GM18858 (cell line): ENCODE measurements around the gene NPAS3.

ENCODE experiments used
- ATAC-seq: cut with Tn5 transposase; IDR thresholded peaks from one replicate; pipeline ENCODE4 v1.9.1; 2021; ENCODE audit not compliant: unreplicated experiment

Gene NPAS3

DNA sequence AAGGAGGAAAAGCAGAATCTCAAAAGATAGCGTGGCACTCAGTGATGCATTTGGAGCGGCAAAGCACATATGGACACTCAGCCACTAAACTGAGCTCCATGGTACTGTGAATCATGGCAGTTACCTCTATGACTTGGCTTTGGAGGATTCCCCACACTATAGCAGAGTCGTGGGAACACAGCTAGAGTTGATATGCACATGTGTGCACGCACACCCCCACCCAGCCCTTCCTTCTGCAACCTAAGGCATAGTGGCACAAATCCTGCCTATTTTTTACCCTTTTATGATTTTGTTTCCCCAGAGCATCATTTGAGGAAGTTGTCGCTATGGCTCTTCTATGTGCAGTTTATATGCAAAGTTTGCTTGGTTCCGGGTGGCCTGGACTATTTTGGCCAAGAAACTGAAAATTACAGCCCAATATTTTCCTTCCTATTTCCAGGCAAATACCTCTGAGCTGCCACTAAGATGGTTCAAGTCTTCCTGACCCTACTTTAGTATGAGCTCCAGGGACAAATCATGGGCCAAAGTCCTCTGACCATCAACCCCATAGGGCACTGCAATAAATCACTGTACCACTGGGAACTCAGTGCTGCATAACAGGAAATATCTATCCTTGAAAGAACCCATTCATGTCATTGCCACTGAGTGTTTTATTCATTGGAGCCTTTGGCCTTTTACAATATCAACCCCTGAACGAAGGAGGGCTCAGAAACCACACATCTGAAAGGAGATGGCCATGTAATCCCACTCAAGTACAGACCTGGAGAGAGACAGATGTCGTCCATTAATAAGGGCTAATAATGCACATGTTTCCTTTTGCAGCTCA lies 834.7 kb downstream of the NPAS3 start:
- ATAC-seq, result no peak

DNA sequence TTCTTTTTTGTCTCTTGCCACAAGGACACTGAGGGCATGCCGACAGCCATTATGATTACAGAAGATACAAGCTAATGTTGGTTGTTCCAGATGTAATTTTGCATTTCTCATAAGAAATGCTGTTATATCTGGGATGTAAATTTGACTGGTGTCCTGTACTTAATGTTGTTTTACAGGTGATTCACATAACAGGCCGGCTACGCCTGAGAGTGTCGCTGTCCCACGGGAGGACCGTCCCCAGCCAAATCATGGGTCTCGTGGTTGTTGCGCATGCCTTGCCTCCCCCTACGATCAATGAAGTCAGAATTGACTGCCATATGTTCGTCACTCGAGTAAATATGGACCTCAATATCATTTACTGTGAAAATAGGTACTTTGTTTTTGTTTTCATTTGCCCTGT lies 835.5 kb downstream of the NPAS3 start:
- ATAC-seq, result no peak

DNA sequence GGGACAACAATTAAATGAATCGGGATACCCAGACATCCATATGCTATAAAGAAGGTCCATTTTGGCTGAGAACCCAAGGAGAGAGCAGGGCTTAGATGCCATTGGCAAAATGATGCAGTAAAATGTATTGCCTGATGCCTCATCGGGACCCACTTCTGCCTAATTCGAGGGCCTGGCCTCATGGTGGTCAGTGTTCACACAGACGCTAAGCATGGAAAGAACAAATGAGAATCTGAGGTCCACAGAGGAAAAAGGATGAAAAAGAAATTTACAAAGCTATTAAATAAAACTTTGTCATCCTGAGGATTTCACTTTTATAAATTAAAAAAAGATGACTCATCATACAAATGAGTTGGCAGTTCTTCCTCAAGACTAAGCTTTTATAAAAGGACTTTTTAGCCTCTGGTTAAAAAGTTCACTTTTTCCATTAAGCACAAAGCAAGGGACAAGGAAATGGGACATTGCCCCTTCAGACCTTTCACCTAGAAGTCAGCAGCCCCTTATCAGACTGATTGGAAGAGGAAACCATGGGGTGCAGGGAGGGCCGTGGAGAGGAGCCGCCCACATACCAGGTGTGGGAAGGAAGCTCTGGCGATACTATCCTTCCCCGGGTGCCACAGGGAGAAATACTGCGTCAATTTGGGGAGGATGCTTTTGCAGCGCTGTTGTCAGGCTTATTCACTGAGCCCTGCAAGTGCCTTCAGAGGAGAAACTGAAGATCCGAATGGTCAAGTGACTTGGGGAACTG lies 836.2 kb downstream of the NPAS3 start:
- no peak for ATAC-seq

DNA sequence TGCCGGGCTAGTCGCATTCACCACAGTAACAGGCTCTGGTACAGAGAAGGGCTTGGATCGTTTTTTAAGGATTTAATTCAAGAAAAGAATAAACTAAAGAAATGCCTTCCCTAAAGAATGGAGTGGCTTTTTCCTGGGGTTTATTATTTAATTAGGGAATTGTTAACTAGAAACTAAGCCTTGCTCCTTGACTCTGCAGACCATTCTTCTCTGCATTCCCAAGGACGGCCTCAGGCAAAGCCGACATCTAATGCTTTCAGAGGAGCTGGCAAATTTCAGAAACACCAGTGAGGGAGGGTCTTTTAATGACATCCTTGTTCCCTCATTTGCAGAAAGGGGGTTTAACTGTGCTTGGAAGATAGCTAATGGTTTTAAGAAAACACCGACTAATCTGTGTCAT lies 838.2 kb downstream of the NPAS3 start:
- ATAC-seq, result no peak

DNA sequence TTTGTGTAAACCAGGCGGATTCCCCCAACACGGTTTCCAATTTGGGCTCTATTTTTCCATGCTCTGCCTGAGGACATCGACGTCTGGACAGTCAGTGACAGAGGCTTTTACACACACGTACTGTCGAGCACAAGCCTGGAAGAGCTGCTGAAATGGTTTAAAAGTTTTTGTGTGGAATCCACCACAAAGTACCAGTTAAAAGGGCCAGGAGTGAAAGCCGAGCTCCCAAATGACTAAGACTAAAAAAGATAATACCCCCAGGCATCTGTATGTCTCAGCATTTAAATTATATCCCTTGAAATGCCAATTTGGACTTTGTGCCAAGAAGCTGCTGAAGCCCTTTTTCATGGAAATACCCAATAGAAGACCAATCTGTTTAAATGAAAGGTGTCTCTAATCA lies 839.0 kb downstream of the NPAS3 start:
- no peak for ATAC-seq

DNA sequence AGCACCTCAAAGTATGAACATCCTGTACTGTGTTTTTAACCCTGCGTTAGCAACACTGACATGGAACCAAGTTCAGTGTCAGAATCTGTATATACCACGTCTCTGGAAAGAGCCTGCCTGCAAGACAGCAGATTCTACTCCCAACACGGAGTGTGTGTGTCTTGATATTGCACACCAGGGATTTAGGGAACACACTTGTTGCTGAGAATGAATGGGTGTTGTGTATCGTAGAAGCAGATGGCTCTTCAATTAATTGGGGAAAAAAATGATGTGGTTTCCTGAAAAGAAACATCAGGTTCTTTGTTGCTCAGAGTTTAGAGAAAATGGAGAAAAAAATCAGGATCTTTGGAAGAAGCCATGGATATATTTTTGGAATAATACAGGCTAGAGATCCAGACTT lies 841.4 kb downstream of the NPAS3 start:
- ATAC-seq, result no peak

DNA sequence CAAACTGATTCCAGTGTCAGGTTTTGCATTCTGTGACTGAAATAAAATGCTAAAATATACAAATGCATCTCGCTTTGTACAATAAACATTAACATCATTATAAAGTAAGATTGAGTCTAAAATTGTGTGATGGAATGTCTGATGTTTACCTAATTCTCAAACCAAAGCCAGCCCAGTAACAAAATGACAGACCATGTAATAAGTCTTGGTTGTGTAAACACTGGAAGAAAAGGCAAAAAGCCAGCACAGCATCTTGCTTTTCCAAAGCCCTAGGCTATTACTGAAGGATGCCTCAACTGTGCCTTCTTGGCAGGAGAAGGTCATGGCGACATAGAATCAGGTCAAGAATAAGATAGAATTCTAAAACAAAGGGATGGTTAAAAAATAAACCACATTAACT lies 842.6 kb downstream of the NPAS3 start:
- ATAC-seq, result no peak

DNA sequence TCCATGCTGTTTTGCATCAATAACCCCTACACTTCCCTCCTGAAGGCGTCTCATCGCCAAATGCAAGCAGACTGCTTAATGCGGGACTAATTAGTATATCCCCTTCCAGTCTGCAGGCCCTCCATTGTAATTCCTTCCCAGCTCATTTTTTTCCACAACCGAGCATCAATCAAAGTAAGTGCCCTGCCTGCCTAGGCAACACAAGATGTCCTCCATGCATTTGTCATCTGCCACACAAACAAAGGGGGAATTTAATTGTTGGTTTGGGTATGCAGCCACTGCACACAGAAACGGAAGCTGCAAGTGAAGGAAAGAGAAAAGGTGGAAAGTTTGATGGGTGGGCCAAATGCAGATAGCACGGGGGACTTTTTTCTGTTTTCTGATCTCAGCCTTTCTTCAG lies 844.2 kb downstream of the NPAS3 start:
- ATAC-seq, result no peak

DNA sequence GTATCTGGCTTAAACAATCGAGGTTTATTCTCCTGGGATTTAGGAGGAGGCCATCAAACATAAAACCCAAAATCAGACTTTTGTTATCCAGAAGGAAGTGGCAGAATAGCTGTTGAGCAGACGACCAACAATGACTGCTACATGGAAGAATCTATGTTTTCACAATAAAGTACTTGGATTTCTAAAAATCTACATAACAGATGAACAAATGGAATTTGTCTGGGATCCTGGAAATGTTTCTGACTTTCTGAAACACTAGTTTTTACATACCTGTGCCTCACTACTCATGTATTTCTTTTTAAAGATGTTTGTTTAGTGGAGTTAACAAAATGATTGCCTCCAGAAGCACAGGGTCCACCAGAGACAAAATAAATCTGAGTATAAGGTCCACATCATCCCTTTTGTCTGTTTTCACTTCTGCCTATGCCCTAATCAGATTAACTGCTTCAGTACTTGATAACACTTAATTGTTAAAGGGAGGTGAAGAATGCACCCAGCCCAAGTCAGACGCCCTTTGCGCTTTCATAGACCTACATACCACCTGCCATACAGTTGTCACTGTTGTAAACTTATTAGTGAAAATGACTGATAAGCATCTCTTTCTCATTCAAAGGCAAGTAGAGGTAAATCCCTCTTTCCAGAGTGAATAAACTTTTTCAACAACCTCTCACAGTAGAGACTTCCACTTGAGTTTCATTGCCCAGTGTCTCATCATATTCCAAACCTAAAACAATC lies 847.6 kb downstream of the NPAS3 start:
- no peak for ATAC-seq

DNA sequence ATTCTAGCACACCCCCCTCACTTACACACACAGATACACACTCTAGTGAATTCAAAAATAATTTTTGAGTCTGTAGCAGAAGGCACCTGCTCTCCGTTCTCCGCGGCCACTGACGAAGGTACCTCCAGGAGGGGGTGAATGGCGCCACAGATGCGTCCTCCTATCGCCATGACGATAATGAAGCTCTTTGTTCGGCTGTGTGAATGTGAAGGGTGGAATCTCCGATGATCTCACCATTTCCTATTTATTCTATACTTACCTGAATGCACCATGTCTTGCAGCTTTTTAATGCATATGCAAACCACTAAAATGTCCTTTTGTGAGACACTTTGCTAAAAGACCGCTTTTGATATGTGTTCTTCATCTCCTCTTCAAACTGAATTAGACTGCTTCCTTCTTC lies 849.5 kb downstream of the NPAS3 start:
- no peak for ATAC-seq

DNA sequence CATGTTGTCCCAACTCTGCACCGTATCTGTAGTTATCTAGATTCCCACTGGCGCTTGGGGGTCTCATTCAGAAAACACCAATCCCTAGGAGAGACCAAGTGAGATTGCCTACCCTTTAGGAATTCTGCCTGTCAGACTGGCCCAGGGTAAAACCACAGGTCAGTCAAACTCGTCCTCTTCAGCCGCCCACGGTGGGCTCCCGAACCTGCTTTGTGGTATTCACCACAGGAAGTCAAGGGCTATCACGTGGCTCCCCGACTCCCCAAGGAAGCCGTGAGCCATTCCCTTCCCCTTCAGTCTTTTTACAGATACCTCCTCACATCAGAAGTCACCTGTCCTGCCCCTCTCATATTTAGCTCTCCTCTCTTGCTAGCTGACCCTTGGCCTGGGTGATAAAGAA lies 852.3 kb downstream of the NPAS3 start:
- ATAC-seq, result no peak

DNA sequence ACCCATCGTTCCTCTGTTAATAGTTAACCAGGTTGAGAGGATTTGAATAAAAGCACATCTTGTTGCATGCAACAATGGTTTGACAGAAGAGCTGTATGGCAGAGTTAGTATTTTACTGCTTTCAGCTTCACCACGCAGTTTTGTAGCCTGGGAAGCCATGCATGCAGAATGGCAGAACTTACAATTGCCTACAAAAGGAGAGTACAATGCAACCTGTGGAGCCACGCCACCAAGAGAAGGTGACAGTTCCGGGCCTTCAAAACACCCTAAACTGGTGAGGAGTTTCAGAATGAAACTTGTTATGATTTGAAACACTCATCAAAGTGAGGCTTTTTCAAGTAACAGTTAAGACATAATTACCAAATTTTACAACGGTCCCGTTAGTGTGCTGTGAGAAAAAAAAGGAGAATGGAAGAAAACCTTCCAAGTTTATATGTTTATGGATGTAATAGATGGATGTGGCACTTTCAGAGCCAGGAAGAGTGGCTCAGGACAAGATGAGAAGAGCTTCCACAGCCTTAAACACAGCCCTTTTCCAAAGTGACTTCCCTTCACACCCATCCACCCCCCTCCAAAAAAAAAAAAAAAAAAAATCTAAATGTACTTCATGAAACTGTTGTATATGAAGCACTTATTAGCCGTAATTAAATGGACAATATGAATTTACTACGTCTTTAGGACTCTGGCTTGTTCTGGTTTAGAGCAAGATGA lies 853.5 kb downstream of the NPAS3 start:
- peak; percentile 83 for ATAC-seq

DNA sequence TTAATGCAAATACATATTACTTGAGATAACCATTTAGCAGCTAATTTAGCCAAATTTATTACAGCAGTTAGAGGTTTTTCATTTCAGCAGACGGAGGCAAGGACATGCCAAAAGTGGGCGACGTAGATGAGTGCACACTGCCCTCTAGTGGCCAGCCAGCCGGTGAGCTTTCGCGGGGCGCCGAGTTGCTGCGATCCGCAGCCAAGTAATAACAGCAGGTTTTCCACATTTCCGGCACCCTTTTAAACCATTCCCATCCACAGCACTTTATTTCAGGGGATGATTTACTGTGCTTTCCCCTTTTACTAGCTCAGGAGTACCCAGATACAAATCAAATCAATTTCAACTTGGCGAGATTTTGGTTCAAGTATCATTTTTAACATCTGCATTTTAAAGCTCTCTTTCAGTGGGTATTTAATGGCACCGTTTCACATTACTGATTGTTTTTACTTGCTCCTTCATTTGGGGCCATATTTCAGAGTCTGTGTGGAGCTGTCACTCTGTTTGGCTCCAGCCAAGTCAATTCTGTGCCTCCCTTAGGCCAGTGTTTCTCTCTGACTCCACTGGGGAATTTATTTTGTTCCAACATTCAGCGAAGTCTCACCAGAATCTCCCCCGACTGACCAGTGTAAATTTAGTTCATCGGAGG lies 854.2 kb downstream of the NPAS3 start:
- no peak for ATAC-seq

DNA sequence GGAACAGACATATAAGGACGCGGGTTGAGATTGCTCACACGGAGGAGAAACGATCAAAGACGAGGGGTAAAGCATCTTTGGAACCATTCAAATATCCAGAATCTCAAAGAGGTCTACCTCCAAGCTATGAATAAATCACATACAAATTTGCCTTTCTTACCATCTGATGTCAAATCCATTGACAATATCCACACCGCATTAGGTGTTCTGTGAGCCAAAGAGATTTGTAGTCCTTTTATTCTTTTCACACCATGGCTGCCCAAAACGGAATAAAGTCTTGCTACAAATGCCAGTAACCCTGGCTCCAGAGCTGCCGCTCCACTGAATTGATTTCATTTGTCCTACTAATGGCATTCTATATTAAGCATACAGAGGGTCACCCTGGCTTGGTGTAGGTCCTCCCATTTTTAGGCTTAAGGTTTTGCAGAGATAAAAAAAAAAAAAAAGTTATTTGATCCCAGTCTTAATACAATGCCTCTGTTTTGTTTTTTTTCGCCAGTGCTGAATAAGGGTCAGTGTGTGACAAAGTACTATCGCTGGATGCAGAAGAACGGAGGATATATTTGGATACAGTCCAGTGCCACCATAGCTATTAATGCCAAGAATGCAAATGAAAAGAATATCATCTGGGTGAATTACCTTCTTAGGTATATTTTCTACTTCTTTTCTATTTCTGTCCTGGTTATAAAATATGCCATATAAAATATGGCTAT lies 854.9 kb downstream of the NPAS3 start:
- no peak for ATAC-seq

DNA sequence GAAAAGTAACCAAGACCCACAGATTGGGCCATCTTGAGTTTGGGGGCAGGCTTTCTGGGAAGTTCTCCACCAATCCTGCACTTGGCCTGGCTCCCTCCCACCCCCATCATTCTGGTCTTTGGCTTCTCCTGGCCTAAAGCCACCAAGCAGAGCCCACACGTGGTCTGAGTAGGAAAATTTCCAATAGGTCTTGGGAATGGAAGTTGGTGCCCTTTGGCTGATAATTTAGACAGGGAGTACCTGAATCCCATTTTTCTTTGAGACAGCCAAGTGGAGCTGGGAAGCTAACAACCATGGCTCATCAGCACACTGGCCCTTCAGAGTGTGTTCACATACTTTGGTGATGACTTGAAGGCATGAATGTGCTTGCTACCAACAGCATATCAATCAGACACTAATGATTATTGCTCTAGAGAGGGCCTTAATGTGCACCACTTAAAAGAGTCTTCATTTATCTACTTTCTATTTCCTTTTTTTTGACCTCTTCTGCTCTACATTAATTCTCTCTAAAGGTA lies 856.2 kb downstream of the NPAS3 start:
- no peak for ATAC-seq

DNA sequence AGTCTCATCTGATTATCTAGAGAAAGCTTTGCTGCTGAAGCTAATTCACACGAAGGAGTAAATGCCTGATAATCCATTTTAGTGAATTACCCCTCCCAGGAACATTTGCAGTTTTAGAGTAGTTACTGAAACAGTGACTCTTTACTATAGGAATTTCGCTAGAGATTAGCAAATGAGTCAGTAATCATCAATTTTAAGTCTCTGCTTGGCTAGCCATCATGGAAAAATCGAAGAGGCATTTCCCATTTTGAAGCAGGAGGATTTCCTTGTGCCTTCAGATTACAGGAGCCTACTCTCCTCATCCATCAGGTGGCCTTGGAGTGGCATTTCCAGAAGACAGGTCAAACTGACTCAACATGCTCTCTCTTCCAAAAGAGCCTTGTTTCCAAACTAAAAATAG lies 857.7 kb downstream of the NPAS3 start:
- ATAC-seq, result no peak

DNA sequence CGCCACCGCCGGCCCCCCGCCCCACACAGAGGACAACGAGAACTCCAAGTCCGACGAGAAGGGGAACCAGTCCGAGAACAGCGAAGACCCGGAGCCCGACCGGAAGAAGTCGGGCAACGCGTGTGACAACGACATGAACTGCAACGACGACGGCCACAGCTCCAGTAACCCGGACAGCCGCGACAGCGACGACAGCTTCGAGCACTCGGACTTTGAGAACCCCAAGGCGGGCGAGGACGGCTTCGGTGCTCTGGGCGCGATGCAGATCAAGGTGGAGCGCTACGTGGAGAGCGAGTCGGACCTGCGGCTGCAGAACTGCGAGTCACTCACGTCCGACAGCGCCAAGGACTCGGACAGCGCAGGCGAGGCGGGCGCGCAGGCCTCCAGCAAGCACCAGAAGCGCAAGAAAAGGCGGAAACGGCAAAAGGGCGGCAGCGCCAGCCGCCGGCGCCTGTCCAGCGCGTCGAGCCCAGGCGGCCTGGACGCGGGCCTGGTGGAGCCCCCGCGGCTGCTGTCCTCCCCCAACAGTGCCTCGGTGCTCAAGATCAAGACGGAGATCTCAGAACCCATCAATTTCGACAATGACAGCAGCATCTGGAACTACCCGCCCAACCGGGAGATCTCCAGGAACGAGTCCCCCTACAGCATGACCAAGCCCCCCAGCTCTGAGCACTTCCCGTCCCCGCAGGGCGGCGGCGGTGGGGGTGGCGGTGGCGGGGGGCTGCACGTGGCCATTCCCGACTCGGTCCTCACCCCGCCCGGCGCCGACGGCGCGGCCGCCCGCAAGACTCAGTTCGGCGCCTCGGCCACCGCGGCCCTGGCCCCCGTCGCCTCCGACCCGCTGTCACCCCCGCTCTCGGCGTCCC lies 861.3 kb downstream of the NPAS3 start:
- no peak for ATAC-seq

DNA sequence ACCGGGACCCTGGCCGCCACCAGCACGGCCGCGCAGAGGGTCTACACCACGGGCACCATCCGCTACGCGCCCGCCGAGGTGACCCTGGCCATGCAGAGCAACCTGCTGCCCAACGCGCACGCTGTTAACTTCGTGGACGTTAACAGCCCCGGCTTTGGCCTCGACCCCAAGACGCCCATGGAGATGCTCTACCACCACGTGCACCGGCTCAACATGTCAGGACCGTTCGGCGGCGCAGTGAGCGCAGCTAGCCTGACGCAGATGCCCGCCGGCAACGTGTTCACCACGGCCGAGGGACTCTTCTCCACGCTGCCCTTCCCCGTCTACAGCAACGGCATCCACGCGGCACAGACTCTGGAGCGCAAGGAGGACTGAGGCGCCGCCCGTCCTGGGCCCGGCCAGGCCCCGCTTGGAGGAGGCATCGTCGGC lies 862.1 kb downstream of the NPAS3 start:
- no peak for ATAC-seq

DNA sequence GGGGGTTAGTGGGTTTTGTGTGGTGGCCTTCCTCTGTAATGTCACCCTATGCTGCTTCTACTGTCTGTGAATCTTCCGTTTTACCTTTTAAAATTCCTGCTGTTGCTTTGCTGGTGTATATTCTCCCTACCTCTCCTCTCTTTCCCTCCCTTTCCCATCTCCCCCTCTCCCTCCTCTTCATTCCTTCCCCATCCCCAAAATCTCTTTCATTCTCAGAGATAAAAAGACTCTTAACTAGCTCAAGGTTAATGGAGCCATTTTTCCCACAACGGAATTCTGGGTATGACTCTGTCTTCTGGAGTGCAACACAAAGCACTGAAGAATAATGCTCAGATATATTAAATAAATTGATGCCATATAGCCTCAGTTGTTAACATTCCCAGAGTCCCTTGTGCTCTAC lies 864.1 kb downstream of the NPAS3 start:
- ATAC-seq, result no peak
